MM.1S (cell line): ENCODE data around the gene ATXN10.

ENCODE experiments used
- DNase-seq: peaks from one replicate; pipeline ENCODE4 v3.0.0-alpha.2; 2015
- H2AFZ ChIP-seq: fragments of 300-600 bp; sonication (generic); 2 replicates; pipeline ENCODE4 v1.6.0; 2016; ENCODE audit warnings: antibody characterized with exemption, low read length
- H3F3A ChIP-seq: fragments of 300-600 bp; sonication (generic); 2 replicates; pipeline ENCODE4 v1.6.1; 2016; ENCODE audit warnings: mild to moderate bottlenecking, antibody characterized with exemption, low read length, moderate library complexity, mixed read lengths; ENCODE audit not compliant: insufficient read depth
- H3K27ac ChIP-seq: fragments of 300-600 bp; sonication (generic); 2 replicates; pipeline ENCODE4 v1.5.1; 2016; ENCODE audit warnings: mild to moderate bottlenecking, low read length
- H3K27me3 ChIP-seq: fragments of 300-600 bp; sonication (generic); replicated peaks from 2 replicates; pipeline ENCODE4 v1.6.0; 2016; ENCODE audit warnings: low read length; ENCODE audit not compliant: insufficient read depth
- H3K36me3 ChIP-seq: fragments of 300-600 bp; sonication (generic); replicated peaks from 2 replicates; pipeline ENCODE4 v1.6.1; 2016; ENCODE audit warnings: mild to moderate bottlenecking, low read length, mixed read lengths; ENCODE audit not compliant: insufficient read depth
- H3K4me1 ChIP-seq: fragments of 300-600 bp; sonication (generic); 2 replicates; pipeline ENCODE4 v1.6.1; 2016; ENCODE audit warnings: low read length, mixed read lengths
- H3K4me2 ChIP-seq: fragments of 300-600 bp; sonication (generic); 2 replicates; pipeline ENCODE4 v1.6.0; 2016; ENCODE audit warnings: low read depth, low read length
- H3K4me3 ChIP-seq: fragments of 300-600 bp; sonication (generic); 2 replicates; pipeline ENCODE4 v1.5.1; 2016; ENCODE audit warnings: low read length, mixed read lengths
- H3K79me2 ChIP-seq: fragments of 300-600 bp; sonication (generic); 2 replicates; pipeline ENCODE4 v1.6.1; 2016; ENCODE audit warnings: mixed run types, low read length, mixed read lengths
- H3K9ac ChIP-seq: fragments of 300-600 bp; sonication (generic); 2 replicates; pipeline ENCODE4 v1.6.1; 2016; ENCODE audit warnings: low read length, mixed read lengths
- H3K9me2 ChIP-seq: fragments of 300-600 bp; sonication (generic); replicated peaks from 2 replicates; pipeline ENCODE4 v1.6.1; 2016; ENCODE audit warnings: mild to moderate bottlenecking, low read length, mixed read lengths; ENCODE audit not compliant: insufficient read depth
- H3K9me3 ChIP-seq: fragments of 300-600 bp; sonication (generic); replicated peaks from 2 replicates; pipeline ENCODE4 v1.6.1; 2016; ENCODE audit warnings: mild to moderate bottlenecking, low read length, mixed read lengths; ENCODE audit not compliant: insufficient read depth
- H4K20me1 ChIP-seq: fragments of 300-600 bp; sonication (generic); 2 replicates; pipeline ENCODE4 v1.6.1; 2016; ENCODE audit warnings: mild to moderate bottlenecking, low read length, moderate library complexity, mixed read lengths; ENCODE audit not compliant: insufficient read depth
- CTCF ChIP-seq: fragments of 300-600 bp; sonication (generic); IDR thresholded peaks from 2 replicates; pipeline ENCODE4 v1.5.1; 2016; ENCODE audit warnings: antibody characterized with exemption, low read length, mixed read lengths
- EZH2 ChIP-seq: fragments of 300-600 bp; sonication (generic); optimal IDR thresholded peaks from 2 replicates; pipeline ENCODE3; 2017; ENCODE audit warnings: low read depth, mild to moderate bottlenecking, antibody characterized with exemption, low read length, mixed read lengths
- EZH2phosphoT487 ChIP-seq: fragments of 300-600 bp; sonication (generic); IDR thresholded peaks from 2 replicates; pipeline ENCODE4 v1.6.1; 2018; ENCODE audit warnings: antibody characterized with exemption, low read length

Gene ATXN10

GRCh38 chr22:45684169-45684568, 12.5 kb downstream of the ATXN10 start:
- Histone ChIP-seq H3K9ac (no peak overlapping the region), H3K27me3 (no peaks in the 10 kb centered on the region), H3K9me2 (no peaks in the 10 kb centered on the region), H3K36me3 (no peaks in the 10 kb centered on the region), H4K20me1 (peaks cover 11% of the 10 kb centered on the region; the same call in 1 of the 2 replicates), H3K4me3 (no peak overlapping the region), H3K4me1 (no peaks in the 10 kb centered on the region), H3K27ac (no peak overlapping the region), H3K79me2 (peaks cover 78% of the 10 kb centered on the region), H3F3A (no peaks in the 10 kb centered on the region), H3K4me2 (no peak overlapping the region), H2AFZ (no peak overlapping the region), H3K9me3 (no peaks in the 10 kb centered on the region)
- DNase-seq = no peak
- no peak for TF ChIP-seq EZH2
- TF ChIP-seq CTCF = no peak
- TF ChIP-seq EZH2phosphoT487 = no peak

GRCh38 chr22:45684752-45685574, 13.3 kb downstream of the ATXN10 start:
- DNase-seq = no peak
- Histone ChIP-seq H4K20me1 (peaks cover 7% of the 10 kb centered on the region; the same call in 1 of the 2 replicates), H3K36me3 (no peaks in the 10 kb centered on the region), H3K4me3 (no peak overlapping the region), H3K79me2 (peaks cover 73% of the 10 kb centered on the region), H3K9ac (no peak overlapping the region), H3K27me3 (no peaks in the 10 kb centered on the region), H2AFZ (no peak overlapping the region), H3K9me3 (no peaks in the 10 kb centered on the region), H3K9me2 (no peaks in the 10 kb centered on the region), H3K27ac (no peak overlapping the region), H3K4me2 (no peak overlapping the region), H3K4me1 (no peaks in the 10 kb centered on the region), H3F3A (no peaks in the 10 kb centered on the region)
- no peak for TF ChIP-seq CTCF
- no peak for TF ChIP-seq EZH2
- TF ChIP-seq EZH2phosphoT487 = no peak

GRCh38 chr22:45686004-45686403, 14.4 kb downstream of the ATXN10 start:
- Histone ChIP-seq H3K36me3 (no peaks in the 10 kb centered on the region), H3K4me3 (no peak overlapping the region), H2AFZ (no peak overlapping the region), H3K27ac (no peak overlapping the region), H3F3A (no peaks in the 10 kb centered on the region), H3K9me2 (no peaks in the 10 kb centered on the region), H3K4me1 (no peaks in the 10 kb centered on the region), H3K79me2 (peaks cover 68% of the 10 kb centered on the region), H3K27me3 (no peaks in the 10 kb centered on the region), H3K9me3 (no peaks in the 10 kb centered on the region), H3K4me2 (no peak overlapping the region), H4K20me1 (0 out of 2 replicates have a peak, but pooled peaks cover 6% of the 10 kb centered on the region), H3K9ac (no peak overlapping the region)
- no peak for DNase-seq
- TF ChIP-seq CTCF (no peak), EZH2 (no peak), EZH2phosphoT487 (no peak)
